Ascending aorta (tissue), 2 donors: ENCODE measurements around the gene SHB. TPM values are rescaled to one million over a fixed set of nuclear protein-coding genes. Genes with fewer than 3 reads are reported as not detected.

Experiments used
- DNase-seq, 2 donors: peaks; one replicate each; pipeline ENCODE4 v3.0.0-alpha.2; 2019; ENCODE audit warnings: low spot score in 2 of 2
- H3K27ac ChIP-seq, 2 donors: fragments of 200-600 bp; sonication (generic); one replicate each; pipeline ENCODE4 v1.5.1; 2016 to 2017; ENCODE audit warnings: mild to moderate bottlenecking in 1 of 2
- H3K27me3 ChIP-seq: fragments of 200-600 bp; sonication (generic); one replicate; pipeline ENCODE4 v1.5.1; 2017
- H3K36me3 ChIP-seq, 2 donors: fragments of 200-600 bp; sonication (generic); one replicate each; pipeline ENCODE4 v1.5.1; 2016
- H3K4me1 ChIP-seq, 2 donors: fragments of 200-600 bp; sonication (generic); one replicate each; pipeline ENCODE4 v1.5.1; 2016 to 2017; ENCODE audit warnings: mild to moderate bottlenecking in 1 of 2
- H3K4me3 ChIP-seq, 2 donors: fragments of 200-600 bp; sonication (generic); one replicate each; pipeline ENCODE4 v1.5.1; 2016 to 2017; ENCODE audit warnings: mild to moderate bottlenecking in 1 of 2
- H3K9me3 ChIP-seq, 2 donors: fragments of 200-600 bp; sonication (generic); one replicate each; pipeline ENCODE4 v1.5.1; 2016
- CTCF ChIP-seq, 3 experiments: fragments of 200-600 bp in 2 of 3; fragments of 450-650 bp in 1 of 3; sonication (generic) in 2 of 3; IDR thresholded peaks; one replicate each; pipeline ENCODE4 v1.5.1; 2016 to 2019; ENCODE audit warnings: antibody characterized with exemption in 3 of 3, mild to moderate bottlenecking in 1 of 3, moderate library complexity in 1 of 3
- intact Hi-C: fragments of 100-400 bp; cut with DNase I; formaldehyde crosslinking; loops from one replicate; pipeline ENCODE4 v1.15.1; 2023
- total RNA-seq: library from RNA; depleted of rRNA; stranded (reverse); fragments of >200 nt; gene quantifications from one replicate; pipeline ENCODE4 v1.1.0, GENCODE V29; 2016

SHB gene
- total RNA-seq, 1 donor from 2014 or later = 77.8 TPM

GRCh38 chr9:38011991-38012390 lies 57.0 kb downstream of the SHB start:
- DNase-seq = no peak
- H3K4me3 ChIP-seq = no peak overlapping the region
- peaks cover 0 to 8% of the 10 kb centered on the region in 2 donors for H3K36me3 ChIP-seq
- no peak for TF ChIP-seq CTCF (IDR thresholded peaks at IDR 0.05)
- intact Hi-C loops = no loop called here
- H3K9me3 ChIP-seq = no peaks in the 10 kb centered on the region
- no peak overlapping the region for H3K27ac ChIP-seq
- peaks cover 11 to 14% of the 10 kb centered on the region in 2 donors for H3K4me1 ChIP-seq
- H3K27me3 ChIP-seq = no peaks in the 10 kb centered on the region

GRCh38 chr9:38010918-38011704 lies 57.9 kb downstream of the SHB start:
- H3K9me3 ChIP-seq = no peaks in the 10 kb centered on the region
- no peak for DNase-seq
- intact Hi-C loops = no loop called here
- H3K27me3 ChIP-seq = no peaks in the 10 kb centered on the region
- H3K4me1 ChIP-seq = peaks cover 3 to 5% of the 10 kb centered on the region in 2 donors
- no peak for TF ChIP-seq CTCF (IDR thresholded peaks at IDR 0.05)
- no peak overlapping the region for H3K4me3 ChIP-seq
- peaks cover 0 to 8% of the 10 kb centered on the region in 2 donors for H3K36me3 ChIP-seq
- H3K27ac ChIP-seq = no peak overlapping the region

- Histone ChIP-seq H3K4me1 (peaks cover 0 to 3% of the 10 kb centered on the region in 2 donors), H3K27me3 (no peaks in the 10 kb centered on the region), H3K9me3 (no peaks in the 10 kb centered on the region), H3K27ac (no peak overlapping the region), H3K36me3 (peaks cover 0 to 6% of the 10 kb centered on the region in 2 donors), H3K4me3 (no peak overlapping the region)
- no peak for DNase-seq
- intact Hi-C loops = no loop called here
- no peak for TF ChIP-seq CTCF (IDR thresholded peaks at IDR 0.05)
These were observed 59.0 kb downstream of the SHB start for GRCh38 chr9:38009990-38010389.

GRCh38 chr9:38009035-38009501 lies 60.0 kb downstream of the SHB start:
- H3K4me1 ChIP-seq = peaks cover 0 to 3% of the 10 kb centered on the region in 2 donors

More at GRCh38 chr9:38009035-38009501, 60.0 kb downstream of the SHB start:
- Histone ChIP-seq H3K9me3 (no peaks in the 10 kb centered on the region), H3K27ac (peak overlapping the region in 1 of 2 donors; percentile 20), H3K27me3 (no peaks in the 10 kb centered on the region), H3K4me3 (no peak overlapping the region), H3K36me3 (no peaks in the 10 kb centered on the region)
- DNase-seq = no peak
- intact Hi-C loops = no loop called here
- TF ChIP-seq CTCF (IDR thresholded peaks at IDR 0.05) = no peak
